Measurements from ENCODE around the gene TNFSF12. TPM values are rescaled to one million over a fixed set of nuclear protein-coding genes. Genes with fewer than 3 reads are reported as not detected.

The TNFSF12 gene
- total RNA-seq, 1 donor from 2014 or later, result 91.3 TPM

GRCh38 chr17:7555320-7555948 is 6.6 kb downstream of the TNFSF12 start:
- H3K4me3 ChIP-seq, result no peak overlapping the region
- no peak overlapping the region for H3K27ac ChIP-seq
- peaks cover 51% of the 10 kb centered on the region for H3K4me1 ChIP-seq
- TF ChIP-seq CTCF (IDR thresholded peaks at IDR 0.05), result no peak
- H3K36me3 ChIP-seq, result peaks cover 13% of the 10 kb centered on the region
- no peak for DNase-seq
- H3K27me3 ChIP-seq (ENCODE audit: low read depth), result no peaks in the 10 kb centered on the region
- intact Hi-C loops (cut with DNase I), result no loop called here
- H3K9me3 ChIP-seq, result no peaks in the 10 kb centered on the region
- no peak for ATAC-seq

GRCh38 chr17:7556627-7557026 is 7.8 kb downstream of the TNFSF12 start:
- DNase-seq (no peak), ATAC-seq (no peak)
- H3K4me1 ChIP-seq, result peaks cover 59% of the 10 kb centered on the region
- intact Hi-C loops (cut with DNase I), result no loop called here
- TF ChIP-seq CTCF (IDR thresholded peaks at IDR 0.05), result no peak
- H3K27me3 ChIP-seq (ENCODE audit: low read depth), result no peaks in the 10 kb centered on the region
- no peaks in the 10 kb centered on the region for H3K9me3 ChIP-seq
- peak overlapping the region; percentile 95 for H3K27ac ChIP-seq
- peaks cover 7% of the 10 kb centered on the region for H3K36me3 ChIP-seq
- no peak overlapping the region for H3K4me3 ChIP-seq

GRCh38 chr17:7557147-7557764 is 8.4 kb downstream of the TNFSF12 start:
- H3K4me1 ChIP-seq, result peaks cover 54% of the 10 kb centered on the region
- DNase-seq, result peak; percentile 51

GRCh38 chr17:7557775-7558543 is 9.1 kb downstream of the TNFSF12 start:
- no peaks in the 10 kb centered on the region for H3K9me3 ChIP-seq
- intact Hi-C loops (cut with DNase I), result no loop called here
- H3K4me1 ChIP-seq, result peaks cover 58% of the 10 kb centered on the region
- peak; percentile 78 to 82 for ATAC-seq
- H3K4me3 ChIP-seq, result peak overlapping the region; percentile 94
- peak overlapping the region; percentile 95 for H3K27ac ChIP-seq
- H3K27me3 ChIP-seq (ENCODE audit: low read depth), result no peaks in the 10 kb centered on the region
- TF ChIP-seq CTCF (IDR thresholded peaks at IDR 0.05), result peak; percentile 10
- H3K36me3 ChIP-seq, result peaks cover 8% of the 10 kb centered on the region
- peak; percentile 96 for DNase-seq

More at GRCh38 chr17:7557147-7557764, 8.4 kb downstream of the TNFSF12 start:
- Histone ChIP-seq H3K4me3 (peak overlapping the region; percentile 94), H3K36me3 (peaks cover 7% of the 10 kb centered on the region), H3K27me3 (ENCODE audit: low read depth) (no peaks in the 10 kb centered on the region), H3K27ac (peak overlapping the region; percentile 95), H3K9me3 (no peaks in the 10 kb centered on the region)
- no peak for TF ChIP-seq CTCF (IDR thresholded peaks at IDR 0.05)
- no peak for ATAC-seq
- intact Hi-C loops (cut with DNase I), result no loop called here

- H3K4me3 ChIP-seq, result peak within 1 kb of the TSS; percentile 94
- DNase-seq (peak; percentile 79), ATAC-seq (peak; percentile 31 to 33)
- TF ChIP-seq CTCF (IDR thresholded peaks at IDR 0.05), result no peak
- no peaks in the 10 kb centered on the region for H3K27me3 ChIP-seq (ENCODE audit: low read depth)
- intact Hi-C loops (cut with DNase I), result no loop called here
- no peaks in the 10 kb centered on the region for H3K9me3 ChIP-seq
- H3K36me3 ChIP-seq, result peaks cover 15% of the 10 kb centered on the region
- H3K4me1 ChIP-seq, result peaks cover 66% of the 10 kb centered on the region
- peak within 1 kb of the TSS; percentile 95 for H3K27ac ChIP-seq
Measured at GRCh38 chr17:7558544-7559319, 9.9 kb downstream of the TNFSF12 start, which contains the start of gene TNFSF13. Gene TNFSF13, plus strand, starts transcription at chr17:7558750. Its CDS starts 290 bp downstream, at chr17:7559040.
